RWPE1 (cell line): Measurements from ENCODE around the gene CCDC27.

ENCODE experiments used
- CTCF ChIA-PET: fragments of 350-600 bp; sonication (Branson Sonifier 250); formaldehyde crosslinking; extraction: SDS; loops from one replicate; lab custom pipeline; 2021; lab: Yijun Ruan, JAX
- POLR2A ChIA-PET: fragments of 400-600 bp; formaldehyde crosslinking; extraction: SDS; loops from one replicate; lab custom pipeline; 2020; ENCODE audit warnings: antibody characterized with exemption; ENCODE audit not compliant: low non-redundant PET; lab: Yijun Ruan, JAX
- DNase-seq: peaks from one replicate; pipeline ENCODE4 v3.0.0; 2012; ENCODE audit warnings: low spot score
- H3K27ac ChIP-seq: fragments of 450-650 bp; 2 replicates; pipeline ENCODE4 v1.5.1; 2017
- TF ChIP-seq, protein P1 (sequence below): fragments of 450-650 bp; conservative IDR thresholded peaks from 2 replicates; pipeline ENCODE4 v1.5.1; 2017; ENCODE audit warnings: low read depth, mild to moderate bottlenecking

The CCDC27 gene

DNA sequence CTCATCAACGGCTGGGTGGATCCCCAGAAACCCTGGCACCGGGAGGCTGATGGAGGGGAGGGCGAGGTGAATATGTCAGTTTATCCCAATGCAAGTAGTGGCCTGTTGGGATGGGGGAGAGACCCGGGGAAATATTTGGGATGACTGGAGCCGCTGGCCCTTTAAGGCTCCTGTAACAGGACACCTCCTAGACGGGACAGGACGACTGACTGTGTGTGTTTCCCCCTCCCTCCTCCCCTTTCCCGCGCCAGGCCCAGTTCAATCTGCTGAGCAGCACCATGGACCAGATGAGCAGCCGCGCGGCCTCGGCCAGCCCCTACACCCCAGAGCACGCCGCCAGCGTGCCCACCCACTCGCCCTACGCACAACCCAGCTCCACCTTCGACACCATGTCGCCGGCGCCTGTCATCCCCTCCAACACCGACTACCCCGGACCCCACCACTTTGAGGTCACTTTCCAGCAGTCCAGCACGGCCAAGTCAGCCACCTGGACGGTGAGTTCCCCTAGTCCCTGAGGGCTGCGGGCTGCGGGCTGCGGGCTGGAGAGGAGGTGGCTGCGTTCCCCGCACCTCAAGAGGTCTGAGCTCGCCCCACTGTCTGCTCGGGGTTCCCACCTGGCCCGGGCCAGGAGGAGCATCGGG is 44.8 kb upstream of the CCDC27 start:
- peak overlapping the region; percentile 100 for H3K27ac ChIP-seq
- TF ChIP-seq, protein P1, sequence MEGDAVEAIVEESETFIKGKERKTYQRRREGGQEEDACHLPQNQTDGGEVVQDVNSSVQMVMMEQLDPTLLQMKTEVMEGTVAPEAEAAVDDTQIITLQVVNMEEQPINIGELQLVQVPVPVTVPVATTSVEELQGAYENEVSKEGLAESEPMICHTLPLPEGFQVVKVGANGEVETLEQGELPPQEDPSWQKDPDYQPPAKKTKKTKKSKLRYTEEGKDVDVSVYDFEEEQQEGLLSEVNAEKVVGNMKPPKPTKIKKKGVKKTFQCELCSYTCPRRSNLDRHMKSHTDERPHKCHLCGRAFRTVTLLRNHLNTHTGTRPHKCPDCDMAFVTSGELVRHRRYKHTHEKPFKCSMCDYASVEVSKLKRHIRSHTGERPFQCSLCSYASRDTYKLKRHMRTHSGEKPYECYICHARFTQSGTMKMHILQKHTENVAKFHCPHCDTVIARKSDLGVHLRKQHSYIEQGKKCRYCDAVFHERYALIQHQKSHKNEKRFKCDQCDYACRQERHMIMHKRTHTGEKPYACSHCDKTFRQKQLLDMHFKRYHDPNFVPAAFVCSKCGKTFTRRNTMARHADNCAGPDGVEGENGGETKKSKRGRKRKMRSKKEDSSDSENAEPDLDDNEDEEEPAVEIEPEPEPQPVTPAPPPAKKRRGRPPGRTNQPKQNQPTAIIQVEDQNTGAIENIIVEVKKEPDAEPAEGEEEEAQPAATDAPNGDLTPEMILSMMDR = no peak
- POLR2A ChIA-PET = no interaction called here
- DNase-seq = peak; percentile 68
- CTCF ChIA-PET = interaction anchor here (0.6 kb wide), 1 partner anchor 22 kb away, joined by 4 read pairs; no protein-coding TSS in a partner anchor

DNA sequence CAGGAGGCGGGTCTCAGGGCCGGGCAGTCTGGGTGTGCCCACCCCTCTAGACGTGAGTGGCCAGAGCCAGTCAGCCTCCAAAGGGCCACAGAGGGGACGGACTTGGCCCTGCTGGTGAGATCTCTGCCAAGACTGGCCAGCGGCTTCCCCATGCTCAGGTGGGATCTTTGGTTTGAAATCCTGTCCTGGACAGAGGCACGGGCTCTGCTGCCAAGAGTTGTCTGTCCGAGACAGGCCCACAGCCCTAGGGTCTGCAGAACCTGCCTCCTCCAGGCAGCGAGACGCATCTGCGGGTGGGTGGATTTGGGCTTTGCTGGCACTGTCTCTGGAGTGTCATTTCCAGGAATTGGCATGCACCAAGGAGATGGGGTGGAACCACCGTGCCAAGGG is 44.3 kb upstream of the CCDC27 start:
- CTCF ChIA-PET = interaction anchor here (1.1 kb wide), 1 partner anchor 13 kb away, joined by 3 read pairs; no protein-coding TSS in a partner anchor
- TF ChIP-seq, protein P1 = no peak
- POLR2A ChIA-PET = no interaction called here

DNA sequence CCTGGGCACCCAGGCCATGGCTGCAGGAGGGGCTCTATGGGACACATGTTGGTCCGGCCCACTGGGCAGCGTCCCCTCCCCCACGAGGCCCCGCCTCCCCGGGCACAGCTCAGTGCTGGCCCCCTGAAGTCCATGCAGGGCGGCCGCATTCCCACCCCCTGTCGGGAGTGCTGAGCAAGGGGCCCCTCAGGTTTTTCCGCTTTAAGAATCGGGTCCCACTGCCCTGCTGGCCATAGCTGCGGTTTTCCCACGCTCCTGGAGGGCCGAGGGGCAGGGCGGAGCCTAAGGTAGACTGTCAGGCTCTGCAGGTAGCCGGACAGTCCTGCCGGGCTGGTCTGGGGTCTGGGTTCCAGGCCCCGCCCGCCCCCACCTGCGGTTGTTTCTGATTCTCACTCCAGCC is 43.5 kb upstream of the CCDC27 start:
- no peak for DNase-seq
- H3K27ac ChIP-seq = peak overlapping the region; percentile 100
- ChIA-PET POLR2A (no interaction called here), CTCF (interaction anchor here (0.6 to 1.1 kb wide), 3 partner anchors 13 to 256 kb away, joined by 3 to 4 read pairs (median 3); no protein-coding TSS in a partner anchor)
- TF ChIP-seq, protein P1 = no peak

More for the DNA sequence above, 44.3 kb upstream of the CCDC27 start:
- H3K27ac ChIP-seq = peak overlapping the region; percentile 100
- no peak for DNase-seq

DNA sequence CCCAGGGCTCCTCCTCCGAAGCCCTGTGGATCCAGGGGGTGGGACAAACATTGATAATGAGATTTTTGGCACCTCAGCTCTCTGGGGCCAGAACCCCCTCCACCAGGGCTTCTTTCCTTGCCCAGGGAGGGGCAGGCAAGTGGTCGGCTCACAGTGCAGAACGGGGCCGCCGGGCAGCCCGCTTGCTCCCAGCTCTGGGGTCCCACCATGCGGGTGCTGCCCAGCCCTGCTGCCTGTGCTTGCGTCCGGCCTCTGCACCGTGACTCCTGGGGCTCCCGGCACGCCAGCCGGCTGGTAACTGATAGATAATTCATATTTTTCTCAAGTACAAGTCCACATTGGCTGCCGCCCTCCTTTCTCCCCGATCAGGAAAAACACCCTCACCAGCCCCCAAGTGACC is 42.0 kb upstream of the CCDC27 start:
- no peak for DNase-seq
- TF ChIP-seq, protein P1 = no peak
- peak overlapping the region; percentile 100 for H3K27ac ChIP-seq
- CTCF ChIA-PET = no interaction called here
- POLR2A ChIA-PET = no interaction called here

DNA sequence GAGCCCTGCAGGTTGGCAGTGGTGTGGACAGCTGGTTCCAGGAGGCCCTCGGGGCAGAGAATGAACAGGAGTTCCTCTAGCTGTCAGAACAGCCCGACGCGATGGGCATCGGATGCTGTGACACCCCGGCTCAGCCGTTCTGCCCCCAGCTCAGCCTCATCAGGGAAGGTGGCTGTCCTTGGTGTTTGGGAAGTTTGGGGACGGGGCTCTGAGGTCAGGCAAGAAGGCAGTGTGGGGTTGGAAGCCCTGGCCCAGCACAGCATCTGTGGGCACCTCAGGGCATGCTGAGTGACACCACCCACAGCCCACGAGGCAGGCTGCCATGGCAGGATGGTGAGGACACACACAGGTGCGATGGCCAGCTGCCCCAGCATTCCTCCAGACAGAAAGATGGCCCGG is 40.9 kb upstream of the CCDC27 start:
- TF ChIP-seq, protein P1 = no peak
- no peak for DNase-seq
- ChIA-PET CTCF (interaction anchor here (0.6 to 1.7 kb wide), 4 partner anchors 9 to 1396 kb away, joined by 3 to 10 read pairs (median 5); no protein-coding TSS in a partner anchor), POLR2A (no interaction called here)
- H3K27ac ChIP-seq = peak overlapping the region; percentile 100

DNA sequence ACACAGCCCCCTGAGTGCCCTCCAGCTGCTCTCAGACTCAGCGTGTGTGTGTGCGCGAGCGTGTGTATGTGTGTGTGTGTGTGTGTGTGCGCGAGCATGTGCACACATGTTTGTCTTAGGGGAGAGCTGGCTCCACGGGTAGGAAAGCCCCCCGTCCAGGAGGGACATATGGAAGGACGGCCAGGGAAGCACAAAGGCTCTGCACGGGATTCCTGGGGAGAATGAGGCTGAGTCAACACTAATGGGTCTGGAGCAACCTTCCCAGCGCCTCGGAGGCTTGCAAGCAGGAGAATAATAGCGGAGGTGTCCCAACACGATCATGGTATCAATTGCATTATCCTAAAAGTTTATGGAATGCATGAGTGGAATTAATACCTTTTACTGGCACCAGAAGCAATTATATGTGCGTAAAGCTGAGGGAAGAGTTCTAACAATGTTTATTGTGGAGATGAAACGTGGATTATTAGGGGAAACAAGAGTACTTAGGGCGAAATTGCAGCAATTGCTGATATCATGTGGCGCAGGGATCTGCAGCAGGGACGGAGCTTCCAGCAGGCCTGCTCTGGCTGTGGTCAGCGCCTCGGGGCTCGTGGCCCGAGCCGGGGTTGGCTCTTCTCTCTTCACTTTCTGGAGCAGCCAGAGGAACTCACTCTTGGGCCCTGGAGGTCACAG is 40.3 kb upstream of the CCDC27 start:
- peak; percentile 87 for DNase-seq
- TF ChIP-seq, protein P1 = no peak
- ChIA-PET POLR2A (no interaction called here), CTCF (interaction anchor here (0.6 to 1.7 kb wide), 5 partner anchors 9 to 1396 kb away, joined by 3 to 10 read pairs (median 4); no protein-coding TSS in a partner anchor)
- peak overlapping the region; percentile 100 for H3K27ac ChIP-seq
